Loucy (cell line): ENCODE results near the gene LRIF1.

Experiments
- H2AFZ ChIP-seq: fragments of 200-600 bp; sonication (generic); 2 replicates; pipeline ENCODE4 v1.6.0; 2016; ENCODE audit warnings: antibody characterized with exemption, mild to moderate bottlenecking, low read length, moderate library complexity
- H3F3A ChIP-seq: fragments of 200-600 bp; 2 replicates; pipeline ENCODE4 v1.6.0; 2016; ENCODE audit warnings: antibody characterized with exemption, low read depth, mild to moderate bottlenecking
- H3K27me3 ChIP-seq: fragments of 200-600 bp; sonication (generic); 2 replicates; pipeline ENCODE4 v1.6.1; 2014; ENCODE audit warnings: low read length, mild to moderate bottlenecking; ENCODE audit not compliant: insufficient read depth, poor library complexity, severe bottlenecking
- H3K36me3 ChIP-seq: fragments of 200-600 bp; sonication (generic); 2 replicates; pipeline ENCODE4 v1.6.1; 2016; ENCODE audit warnings: low read length; ENCODE audit not compliant: insufficient read depth
- H3K4me1 ChIP-seq: fragments of 200-600 bp; sonication (generic); 2 replicates; pipeline ENCODE4 v1.5.1; 2014; ENCODE audit warnings: low read length, mild to moderate bottlenecking; ENCODE audit not compliant: insufficient read depth, poor library complexity, severe bottlenecking
- H3K4me2 ChIP-seq: fragments of 200-600 bp; sonication (generic); 2 replicates; pipeline ENCODE4 v1.6.0; 2014; ENCODE audit warnings: antibody characterized with exemption, low read length, low read depth, mild to moderate bottlenecking; ENCODE audit not compliant: poor library complexity, severe bottlenecking
- H3K4me3 ChIP-seq: fragments of 200-600 bp; sonication (generic); 2 replicates; pipeline ENCODE4 v1.5.1; 2014; ENCODE audit warnings: low read length, mild to moderate bottlenecking, mixed read lengths; ENCODE audit not compliant: poor library complexity, severe bottlenecking
- H3K79me2 ChIP-seq: fragments of 200-600 bp; sonication (generic); 2 replicates; pipeline ENCODE4 v1.6.1; 2014; ENCODE audit warnings: low read length; ENCODE audit not compliant: insufficient read depth
- H3K9ac ChIP-seq: fragments of 200-600 bp; sonication (generic); 2 replicates; pipeline ENCODE4 v1.6.0; 2014; ENCODE audit warnings: mild to moderate bottlenecking, low read depth, low read length, moderate library complexity; ENCODE audit not compliant: poor library complexity, severe bottlenecking
- H3K9me2 ChIP-seq: fragments of 200-600 bp; sonication (generic); replicated peaks from 2 replicates; pipeline ENCODE4 v1.6.1; 2016; ENCODE audit warnings: low read depth, low read length, mixed read lengths
- H3K9me3 ChIP-seq: fragments of 200-600 bp; sonication (generic); 2 replicates; pipeline ENCODE4 v1.6.1; 2014; ENCODE audit warnings: mild to moderate bottlenecking, antibody characterized with exemption, low read length, low read depth; ENCODE audit not compliant: insufficient read depth
- H4K20me1 ChIP-seq: fragments of 200-600 bp; sonication (generic); 2 replicates; pipeline ENCODE4 v1.6.0; 2014; ENCODE audit warnings: antibody characterized with exemption, low read length, mild to moderate bottlenecking; ENCODE audit not compliant: insufficient read depth, poor library complexity, severe bottlenecking
- CTCF ChIP-seq: fragments of 200-600 bp; sonication (generic); conservative IDR thresholded peaks from 2 replicates; pipeline ENCODE4 v1.5.1; 2014; ENCODE audit warnings: mild to moderate bottlenecking, antibody characterized with exemption, low read length
- EZH2phosphoT487 ChIP-seq: fragments of 200-600 bp; IDR thresholded peaks from 2 replicates; pipeline ENCODE4 v1.6.1; 2018; ENCODE audit warnings: antibody characterized with exemption, mild to moderate bottlenecking, moderate library complexity, borderline replicate concordance

LRIF1 gene

GRCh38 chr1:110952031-110952430, 11.7 kb downstream of the LRIF1 start:
- H2AFZ ChIP-seq = no peak overlapping the region
- H3K27me3 ChIP-seq = no peaks in the 10 kb centered on the region
- no peaks in the 10 kb centered on the region for H3K9me2 ChIP-seq
- H3K36me3 ChIP-seq = peaks cover 31% of the 10 kb centered on the region; the same call in 1 of the 2 replicates
- no peaks in the 10 kb centered on the region for H3F3A ChIP-seq
- H3K4me3 ChIP-seq = no peak overlapping the region
- TF ChIP-seq CTCF (no peak), EZH2phosphoT487 (no peak)
- H3K4me1 ChIP-seq = peaks cover 19% of the 10 kb centered on the region
- H3K79me2 ChIP-seq = peaks cover 35% of the 10 kb centered on the region
- no peak overlapping the region for H3K4me2 ChIP-seq
- no peaks in the 10 kb centered on the region for H3K9me3 ChIP-seq
- peaks cover 16% of the 10 kb centered on the region for H4K20me1 ChIP-seq
- H3K9ac ChIP-seq = no peak overlapping the region

GRCh38 chr1:110951161-110951560, 12.6 kb downstream of the LRIF1 start:
- Histone ChIP-seq H2AFZ (no peak overlapping the region), H3K36me3 (peaks cover 31% of the 10 kb centered on the region; the same call in 1 of the 2 replicates), H3K79me2 (peaks cover 26% of the 10 kb centered on the region), H4K20me1 (peaks cover 12% of the 10 kb centered on the region), H3K4me3 (no peak overlapping the region), H3K4me2 (no peak overlapping the region), H3K27me3 (no peaks in the 10 kb centered on the region), H3K9me2 (no peaks in the 10 kb centered on the region), H3K4me1 (peaks cover 10% of the 10 kb centered on the region), H3F3A (no peaks in the 10 kb centered on the region), H3K9me3 (no peaks in the 10 kb centered on the region), H3K9ac (no peak overlapping the region)
- TF ChIP-seq EZH2phosphoT487 (no peak), CTCF (no peak)

- Histone ChIP-seq H3K4me1 (no peaks in the 10 kb centered on the region), H2AFZ (no peak overlapping the region), H3K9me2 (no peaks in the 10 kb centered on the region), H3F3A (no peaks in the 10 kb centered on the region), H3K4me3 (no peak overlapping the region), H3K9me3 (no peaks in the 10 kb centered on the region), H3K79me2 (no peaks in the 10 kb centered on the region), H3K36me3 (peaks cover 31% of the 10 kb centered on the region; the same call in 1 of the 2 replicates), H3K9ac (no peak overlapping the region), H3K4me2 (no peak overlapping the region), H4K20me1 (no peaks in the 10 kb centered on the region), H3K27me3 (no peaks in the 10 kb centered on the region)
- no peak for TF ChIP-seq EZH2phosphoT487
- TF ChIP-seq CTCF = no peak
Measured at GRCh38 chr1:110948038-110948810, 15.5 kb downstream of the LRIF1 start.
